Loucy (cell line): ENCODE measurements around the gene CNTN5.

Source experiments
- H2AFZ ChIP-seq: fragments of 200-600 bp; sonication (generic); 2 replicates; pipeline ENCODE4 v1.6.0; 2016; ENCODE audit warnings: antibody characterized with exemption, mild to moderate bottlenecking, low read length, moderate library complexity
- H3F3A ChIP-seq: fragments of 200-600 bp; 2 replicates; pipeline ENCODE4 v1.6.0; 2016; ENCODE audit warnings: antibody characterized with exemption, low read depth, mild to moderate bottlenecking
- H3K27me3 ChIP-seq: fragments of 200-600 bp; sonication (generic); 2 replicates; pipeline ENCODE4 v1.6.1; 2014; ENCODE audit warnings: low read length, mild to moderate bottlenecking; ENCODE audit not compliant: insufficient read depth, poor library complexity, severe bottlenecking
- H3K36me3 ChIP-seq: fragments of 200-600 bp; sonication (generic); 2 replicates; pipeline ENCODE4 v1.6.1; 2016; ENCODE audit warnings: low read length; ENCODE audit not compliant: insufficient read depth
- H3K4me1 ChIP-seq: fragments of 200-600 bp; sonication (generic); 2 replicates; pipeline ENCODE4 v1.5.1; 2014; ENCODE audit warnings: low read length, mild to moderate bottlenecking; ENCODE audit not compliant: insufficient read depth, poor library complexity, severe bottlenecking
- H3K4me2 ChIP-seq: fragments of 200-600 bp; sonication (generic); 2 replicates; pipeline ENCODE4 v1.6.0; 2014; ENCODE audit warnings: antibody characterized with exemption, low read length, low read depth, mild to moderate bottlenecking; ENCODE audit not compliant: poor library complexity, severe bottlenecking
- H3K4me3 ChIP-seq: fragments of 200-600 bp; sonication (generic); 2 replicates; pipeline ENCODE4 v1.5.1; 2014; ENCODE audit warnings: low read length, mild to moderate bottlenecking, mixed read lengths; ENCODE audit not compliant: poor library complexity, severe bottlenecking
- H3K79me2 ChIP-seq: fragments of 200-600 bp; sonication (generic); 2 replicates; pipeline ENCODE4 v1.6.1; 2014; ENCODE audit warnings: low read length; ENCODE audit not compliant: insufficient read depth
- H3K9ac ChIP-seq: fragments of 200-600 bp; sonication (generic); 2 replicates; pipeline ENCODE4 v1.6.0; 2014; ENCODE audit warnings: mild to moderate bottlenecking, low read depth, low read length, moderate library complexity; ENCODE audit not compliant: poor library complexity, severe bottlenecking
- H3K9me2 ChIP-seq: fragments of 200-600 bp; sonication (generic); replicated peaks from 2 replicates; pipeline ENCODE4 v1.6.1; 2016; ENCODE audit warnings: low read depth, low read length, mixed read lengths
- H3K9me3 ChIP-seq: fragments of 200-600 bp; sonication (generic); 2 replicates; pipeline ENCODE4 v1.6.1; 2014; ENCODE audit warnings: mild to moderate bottlenecking, antibody characterized with exemption, low read length, low read depth; ENCODE audit not compliant: insufficient read depth
- H4K20me1 ChIP-seq: fragments of 200-600 bp; sonication (generic); 2 replicates; pipeline ENCODE4 v1.6.0; 2014; ENCODE audit warnings: antibody characterized with exemption, low read length, mild to moderate bottlenecking; ENCODE audit not compliant: insufficient read depth, poor library complexity, severe bottlenecking
- EZH2phosphoT487 ChIP-seq: fragments of 200-600 bp; IDR thresholded peaks from 2 replicates; pipeline ENCODE4 v1.6.1; 2018; ENCODE audit warnings: antibody characterized with exemption, mild to moderate bottlenecking, moderate library complexity, borderline replicate concordance
- TF ChIP-seq, protein P1 (sequence below): fragments of 200-600 bp; sonication (generic); conservative IDR thresholded peaks from 2 replicates; pipeline ENCODE4 v1.5.1; 2014; ENCODE audit warnings: mild to moderate bottlenecking, antibody characterized with exemption, low read length

Gene CNTN5

DNA sequence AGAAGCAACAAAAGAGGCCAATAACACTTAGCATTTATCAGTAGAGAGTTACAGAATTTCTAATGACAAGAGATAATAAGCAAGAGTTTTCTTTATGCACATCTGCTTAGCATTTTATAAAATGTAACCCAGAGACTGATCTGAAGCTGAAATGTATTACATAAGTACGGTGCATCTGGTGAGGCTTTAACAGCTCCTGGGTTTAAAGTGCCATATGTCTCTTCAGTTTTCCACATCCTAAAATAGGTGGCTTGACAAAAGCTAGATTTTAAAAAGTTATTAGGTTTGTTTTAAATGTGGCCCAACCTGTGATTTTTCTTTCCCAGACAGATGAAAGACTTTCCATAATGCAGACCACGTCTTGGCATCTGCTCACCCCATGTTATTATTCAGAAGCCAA, 1045.7 kb downstream of the CNTN5 start:
- Histone ChIP-seq H3K9me3 (no peaks in the 10 kb centered on the region), H3K79me2 (no peaks in the 10 kb centered on the region), H3K27me3 (no peaks in the 10 kb centered on the region), H3K4me1 (no peaks in the 10 kb centered on the region), H3K9ac (no peak overlapping the region), H3F3A (no peaks in the 10 kb centered on the region), H2AFZ (no peak overlapping the region), H4K20me1 (no peaks in the 10 kb centered on the region), H3K4me3 (no peak overlapping the region), H3K4me2 (no peak overlapping the region), H3K36me3 (no peaks in the 10 kb centered on the region), H3K9me2 (no peaks in the 10 kb centered on the region)
- TF ChIP-seq EZH2phosphoT487 = no peak
- TF ChIP-seq, protein P1, sequence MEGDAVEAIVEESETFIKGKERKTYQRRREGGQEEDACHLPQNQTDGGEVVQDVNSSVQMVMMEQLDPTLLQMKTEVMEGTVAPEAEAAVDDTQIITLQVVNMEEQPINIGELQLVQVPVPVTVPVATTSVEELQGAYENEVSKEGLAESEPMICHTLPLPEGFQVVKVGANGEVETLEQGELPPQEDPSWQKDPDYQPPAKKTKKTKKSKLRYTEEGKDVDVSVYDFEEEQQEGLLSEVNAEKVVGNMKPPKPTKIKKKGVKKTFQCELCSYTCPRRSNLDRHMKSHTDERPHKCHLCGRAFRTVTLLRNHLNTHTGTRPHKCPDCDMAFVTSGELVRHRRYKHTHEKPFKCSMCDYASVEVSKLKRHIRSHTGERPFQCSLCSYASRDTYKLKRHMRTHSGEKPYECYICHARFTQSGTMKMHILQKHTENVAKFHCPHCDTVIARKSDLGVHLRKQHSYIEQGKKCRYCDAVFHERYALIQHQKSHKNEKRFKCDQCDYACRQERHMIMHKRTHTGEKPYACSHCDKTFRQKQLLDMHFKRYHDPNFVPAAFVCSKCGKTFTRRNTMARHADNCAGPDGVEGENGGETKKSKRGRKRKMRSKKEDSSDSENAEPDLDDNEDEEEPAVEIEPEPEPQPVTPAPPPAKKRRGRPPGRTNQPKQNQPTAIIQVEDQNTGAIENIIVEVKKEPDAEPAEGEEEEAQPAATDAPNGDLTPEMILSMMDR = no peak

DNA sequence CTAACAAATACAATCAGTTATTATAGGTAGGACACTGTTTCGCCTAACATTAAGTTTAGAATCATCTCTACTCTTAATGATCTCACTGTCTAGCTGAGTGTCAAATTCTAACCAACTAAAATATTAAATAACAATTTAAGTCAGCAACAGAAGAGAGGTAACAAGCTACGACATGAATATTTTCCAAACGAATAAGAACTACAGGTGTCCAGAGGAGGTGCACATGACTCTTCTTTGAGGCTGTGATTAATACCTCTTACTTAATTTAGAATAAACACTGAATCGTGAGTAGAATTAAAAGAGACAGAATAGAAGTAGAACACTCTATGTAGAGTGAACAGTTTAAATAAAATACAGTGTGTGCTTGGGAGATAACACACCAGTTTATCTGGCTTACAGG, 1047.4 kb downstream of the CNTN5 start:
- Histone ChIP-seq H3K4me3 (no peak overlapping the region), H3K79me2 (no peaks in the 10 kb centered on the region), H3K4me2 (no peak overlapping the region), H3K9ac (no peak overlapping the region), H3K9me2 (no peaks in the 10 kb centered on the region), H4K20me1 (no peaks in the 10 kb centered on the region), H3K36me3 (no peaks in the 10 kb centered on the region), H3K27me3 (no peaks in the 10 kb centered on the region), H3K9me3 (no peaks in the 10 kb centered on the region), H2AFZ (no peak overlapping the region), H3F3A (no peaks in the 10 kb centered on the region), H3K4me1 (no peaks in the 10 kb centered on the region)
- TF ChIP-seq, protein P1 = no peak

DNA sequence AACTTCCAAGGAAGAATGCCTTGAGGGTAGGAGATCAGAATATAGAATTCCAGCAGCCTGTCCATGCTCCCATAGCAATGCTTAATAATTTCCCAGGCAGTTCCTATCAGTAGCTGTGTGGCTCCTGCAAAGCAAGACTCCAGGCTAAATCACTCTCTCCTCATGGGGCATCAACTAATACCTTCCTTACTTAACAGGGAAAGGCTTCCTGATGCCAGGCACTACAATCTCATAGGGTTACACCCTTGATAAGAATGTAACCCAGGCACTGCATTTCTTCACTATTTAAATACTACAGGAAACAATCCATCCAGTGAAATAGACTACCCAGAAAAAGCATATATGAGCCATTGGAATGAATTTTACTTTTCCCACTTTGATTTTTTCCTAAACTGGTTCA, 1051.4 kb downstream of the CNTN5 start:
- Histone ChIP-seq H3K4me3 (no peak overlapping the region), H3K36me3 (no peaks in the 10 kb centered on the region), H3K9ac (no peak overlapping the region), H3K9me3 (no peaks in the 10 kb centered on the region), H3K79me2 (no peaks in the 10 kb centered on the region), H3K27me3 (no peaks in the 10 kb centered on the region), H3K4me1 (no peaks in the 10 kb centered on the region), H3K4me2 (no peak overlapping the region), H2AFZ (no peak overlapping the region), H4K20me1 (no peaks in the 10 kb centered on the region), H3F3A (no peaks in the 10 kb centered on the region), H3K9me2 (no peaks in the 10 kb centered on the region)
- no peak for TF ChIP-seq EZH2phosphoT487
- TF ChIP-seq, protein P1 = no peak
